HCEC 1CT (cell line): Measurements from ENCODE around the gene ITPR1.

ENCODE experiments used
- DNase-seq: peaks from one replicate; pipeline ENCODE4 v3.0.0-alpha.2; 2017

ITPR1 gene

GRCh38 chr3:4511491-4512262 lies 18.5 kb downstream of the ITPR1 start:
- no peak for DNase-seq

GRCh38 chr3:4512895-4513616 lies 19.9 kb downstream of the ITPR1 start:
- no peak for DNase-seq

GRCh38 chr3:4514321-4514720 lies 21.2 kb downstream of the ITPR1 start:
- no peak for DNase-seq

GRCh38 chr3:4514916-4515315 lies 21.8 kb downstream of the ITPR1 start:
- DNase-seq: no peak

- DNase-seq: no peak
Measured at GRCh38 chr3:4515916-4516579, 22.9 kb downstream of the ITPR1 start.

GRCh38 chr3:4517093-4517492 lies 23.9 kb downstream of the ITPR1 start:
- no peak for DNase-seq

- no peak for DNase-seq
Measured at GRCh38 chr3:4517643-4518311, 24.6 kb downstream of the ITPR1 start.

- no peak for DNase-seq
Measured at GRCh38 chr3:4520033-4520816, 27.1 kb downstream of the ITPR1 start.

GRCh38 chr3:4522947-4523346 lies 29.8 kb downstream of the ITPR1 start:
- DNase-seq: no peak

- peak; percentile 56 for DNase-seq
Measured at GRCh38 chr3:4523710-4524698, 30.9 kb downstream of the ITPR1 start.

- DNase-seq: no peak
Measured at GRCh38 chr3:4525560-4526223, 32.5 kb downstream of the ITPR1 start.

GRCh38 chr3:4528320-4528719 lies 35.2 kb downstream of the ITPR1 start:
- no peak for DNase-seq

GRCh38 chr3:4528819-4529600 lies 35.9 kb downstream of the ITPR1 start:
- no peak for DNase-seq

GRCh38 chr3:4529876-4530588 lies 36.9 kb downstream of the ITPR1 start:
- DNase-seq: no peak

- DNase-seq: no peak
Measured at GRCh38 chr3:4531478-4532025, 38.4 kb downstream of the ITPR1 start.

GRCh38 chr3:4532535-4533112 lies 39.5 kb downstream of the ITPR1 start:
- no peak for DNase-seq

- peak; percentile 37 for DNase-seq
Measured at GRCh38 chr3:4533489-4534443, 40.6 kb downstream of the ITPR1 start.
